GM18907 (cell line): Measurements from ENCODE around the gene DOK5.

Experiments
- ATAC-seq: cut with Tn5 transposase; IDR thresholded peaks from one replicate; pipeline ENCODE4 v1.9.1; 2021; ENCODE audit warnings: mild to moderate bottlenecking, moderate library complexity; ENCODE audit not compliant: unreplicated experiment

The DOK5 gene

GRCh38 chr20:54640800-54641199 is 165.4 kb downstream of the DOK5 start:
- ATAC-seq: no peak

GRCh38 chr20:54642864-54643667 is 167.7 kb downstream of the DOK5 start:
- ATAC-seq: no peak

GRCh38 chr20:54643761-54644160 is 168.4 kb downstream of the DOK5 start:
- ATAC-seq: no peak

DNA sequence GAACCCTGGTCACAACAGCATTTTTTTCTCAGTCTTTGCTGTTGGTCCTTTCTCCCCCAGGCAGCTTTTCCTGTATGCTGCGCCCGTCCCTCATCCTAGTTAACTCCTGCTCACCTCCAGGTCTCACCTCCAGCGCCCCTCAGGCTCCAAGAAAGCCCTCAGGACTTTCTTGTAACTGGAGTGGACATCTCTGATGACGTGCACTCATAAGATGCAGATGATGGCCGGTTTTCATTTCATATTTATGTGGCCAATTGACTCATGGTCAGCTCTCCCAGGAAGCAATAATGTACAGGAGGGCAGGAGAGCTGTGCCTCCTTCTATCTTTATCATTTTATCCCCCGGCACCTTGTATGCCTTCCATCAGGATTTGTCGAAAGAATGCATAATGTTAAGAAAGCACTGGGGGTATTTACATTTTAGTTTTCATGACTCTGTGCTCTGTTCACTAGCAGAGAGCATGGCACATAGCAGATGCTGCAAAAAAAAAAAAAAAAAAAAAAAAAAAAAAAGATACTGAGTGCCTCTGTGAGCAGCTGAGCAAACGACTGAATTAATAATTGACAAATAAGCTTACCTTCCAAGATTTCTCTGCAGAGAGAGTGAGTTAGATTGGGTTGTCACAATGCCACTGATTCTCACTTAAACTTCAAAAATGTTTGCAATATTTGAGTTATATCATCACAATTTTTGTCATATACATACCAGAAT is 170.2 kb downstream of the DOK5 start:
- ATAC-seq: no peak

DNA sequence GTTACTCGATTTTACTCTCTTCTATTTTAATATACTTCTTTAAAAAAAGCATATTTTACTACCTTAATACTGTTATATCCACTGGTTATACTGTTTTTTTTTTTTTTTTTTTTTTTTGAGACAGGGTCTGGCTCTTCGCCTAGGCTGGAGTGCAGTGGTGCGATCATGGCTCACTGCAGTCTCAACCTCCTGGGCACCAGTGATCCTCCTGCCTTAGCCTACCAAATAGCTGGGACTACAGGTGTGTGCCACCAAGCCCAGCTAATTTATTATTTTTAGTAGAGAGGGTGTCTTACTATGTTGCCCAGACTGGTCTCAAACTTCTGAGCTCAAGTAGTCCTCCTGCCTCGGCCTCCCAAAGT is 170.7 kb downstream of the DOK5 start:
- no peak for ATAC-seq

DNA sequence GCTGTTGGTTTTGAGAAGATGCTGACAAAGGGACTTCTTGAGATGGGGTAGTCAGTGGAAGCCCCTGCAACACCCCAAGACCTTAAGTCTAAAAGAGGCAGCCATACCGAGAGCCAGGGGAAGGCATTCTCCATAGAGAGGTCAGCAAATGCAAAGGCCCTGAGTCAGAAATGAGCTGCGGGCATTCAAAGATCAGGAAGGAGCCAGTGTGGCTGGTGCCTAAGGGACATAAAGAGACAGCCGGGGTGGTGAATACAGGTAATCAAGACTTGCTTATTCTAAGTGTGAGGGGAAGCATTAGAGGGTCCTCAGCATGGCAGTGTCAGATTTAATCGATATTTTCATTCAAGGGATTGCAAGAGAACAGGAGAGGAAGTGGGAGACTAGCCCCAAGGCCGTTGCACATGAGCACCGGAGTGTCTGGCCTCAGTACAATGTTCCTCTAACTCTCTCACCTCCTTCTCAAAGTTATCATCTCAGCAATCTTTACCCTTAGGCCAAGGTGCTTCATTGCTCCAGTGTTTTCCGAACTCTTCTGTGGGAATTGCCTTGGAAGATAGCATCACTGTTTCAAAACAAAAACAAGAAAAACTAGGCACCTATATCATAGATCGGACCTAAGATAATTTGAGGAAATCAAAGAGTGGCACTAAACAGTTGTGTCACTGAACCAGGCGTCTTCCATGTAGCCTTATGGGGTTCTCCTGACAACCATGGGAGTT is 173.2 kb downstream of the DOK5 start:
- ATAC-seq: no peak

DNA sequence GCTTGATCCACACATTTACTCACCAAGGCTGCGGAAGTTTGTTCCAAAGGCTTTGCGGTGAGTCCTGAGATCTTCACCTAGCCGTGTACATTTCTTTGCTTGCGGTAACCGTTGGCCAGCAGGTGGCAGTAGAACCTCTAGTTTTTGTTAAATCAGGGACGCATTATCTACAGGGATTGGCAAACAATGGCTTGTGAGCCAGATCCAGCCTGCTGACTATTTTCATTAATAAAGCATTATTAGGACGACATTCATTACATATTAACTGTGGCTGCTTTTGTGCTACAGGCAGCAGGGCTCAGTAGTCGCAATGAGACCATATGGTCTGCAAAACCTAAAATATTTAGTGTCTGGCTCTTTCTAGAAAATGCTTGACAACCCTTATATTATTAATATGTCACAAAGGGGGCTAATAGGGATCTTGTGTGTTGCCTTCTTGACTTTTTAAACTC is 174.1 kb downstream of the DOK5 start:
- ATAC-seq: peak; percentile 78

DNA sequence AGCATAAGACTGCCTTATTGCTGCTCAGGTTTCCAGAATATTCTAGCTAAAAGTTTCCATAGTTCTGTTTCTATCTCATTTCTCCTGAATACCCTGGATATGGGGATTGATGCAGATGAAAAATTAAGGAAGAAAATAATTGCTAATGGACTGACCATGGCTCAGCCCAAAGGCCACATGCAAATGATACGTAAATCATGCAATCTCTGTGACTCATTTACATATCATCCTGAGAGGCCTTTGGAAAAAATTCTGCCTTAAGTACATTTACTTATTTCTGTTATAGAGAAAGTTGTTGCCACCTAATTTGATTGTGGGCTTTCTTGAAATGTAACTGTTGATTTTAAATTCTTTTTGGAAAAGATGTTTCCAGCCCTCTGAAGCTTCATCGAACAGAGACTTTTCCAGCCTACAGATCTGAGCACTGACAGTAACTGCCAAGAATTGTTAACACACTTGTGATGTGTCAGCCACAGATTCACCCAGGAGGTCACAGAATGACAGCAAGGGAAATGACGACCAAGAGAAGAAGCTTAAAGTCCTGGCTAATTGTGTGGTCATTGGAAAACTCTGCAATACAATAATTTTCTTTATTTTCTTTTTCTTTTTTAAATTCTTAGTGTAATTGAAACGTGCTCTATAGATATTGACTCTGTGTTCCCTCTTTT is 174.8 kb downstream of the DOK5 start:
- no peak for ATAC-seq

GRCh38 chr20:54651252-54651651 is 175.9 kb downstream of the DOK5 start:
- ATAC-seq: no peak

GRCh38 chr20:54654450-54654849 is 179.1 kb downstream of the DOK5 start:
- no peak for ATAC-seq

DNA sequence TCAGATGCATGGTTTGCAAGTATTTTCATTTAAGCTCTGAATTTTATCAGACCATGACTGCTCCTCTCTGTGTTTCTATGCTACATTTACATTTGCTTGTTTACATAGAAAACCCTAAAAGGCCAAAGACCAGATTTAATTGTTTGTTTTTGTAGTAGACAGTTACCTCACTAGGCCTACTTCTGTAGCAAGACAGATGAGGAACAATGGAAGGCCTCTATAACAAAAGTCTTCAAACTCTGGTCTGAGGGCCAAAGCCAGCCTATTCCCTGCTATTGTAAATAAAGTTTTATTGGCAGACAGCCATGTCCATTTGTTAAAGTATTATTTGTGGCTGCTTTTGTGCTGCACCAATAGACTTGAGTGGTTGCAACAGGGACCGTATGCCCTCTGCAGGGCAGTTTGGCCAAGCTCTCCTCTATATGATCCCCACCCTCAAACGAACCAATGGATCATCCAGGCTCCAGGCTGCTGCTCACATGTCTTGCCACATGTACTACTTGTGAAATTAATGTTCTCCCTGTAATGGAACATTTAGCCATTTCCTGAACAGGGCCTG is 182.0 kb downstream of the DOK5 start:
- no peak for ATAC-seq

DNA sequence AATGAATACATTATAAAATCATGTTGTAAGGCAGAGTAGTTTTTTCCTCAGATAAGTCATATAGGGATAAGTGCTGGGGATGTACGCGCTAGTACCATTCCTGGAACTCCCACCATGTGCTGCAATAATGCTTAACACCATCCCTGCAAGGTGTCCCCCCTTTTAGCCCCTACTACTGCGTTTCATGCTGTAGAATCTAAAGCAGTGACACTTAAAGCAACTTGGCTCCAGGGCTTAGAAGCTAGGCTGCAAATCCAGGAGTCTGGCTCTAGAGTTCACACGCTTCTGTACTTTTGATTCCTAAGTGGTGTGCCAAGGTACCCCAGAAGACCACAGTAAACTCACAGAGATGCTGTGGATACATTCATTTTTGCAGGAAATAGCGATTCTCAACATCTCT is 183.1 kb downstream of the DOK5 start:
- ATAC-seq: no peak

DNA sequence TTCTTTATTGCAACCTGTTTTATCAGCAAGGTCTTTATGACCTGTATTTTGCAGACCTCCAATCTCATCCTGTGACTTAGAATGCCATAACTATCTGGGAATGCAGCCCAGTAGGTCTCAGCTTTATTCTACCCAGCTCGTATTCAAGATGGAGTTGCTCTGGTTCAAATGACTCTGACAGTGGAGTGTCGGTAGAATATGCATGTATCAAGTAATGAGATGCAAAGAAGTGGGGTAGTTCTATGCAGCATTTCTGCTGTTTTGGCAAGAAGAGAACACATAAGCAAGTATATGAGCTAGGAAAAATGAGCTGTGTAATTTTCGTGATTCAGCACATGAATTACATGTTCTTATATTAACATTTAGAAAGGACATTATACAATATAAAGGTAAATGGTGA is 185.9 kb downstream of the DOK5 start:
- no peak for ATAC-seq

- ATAC-seq: no peak
Observed at GRCh38 chr20:54661880-54662465, 186.6 kb downstream of the DOK5 start.

DNA sequence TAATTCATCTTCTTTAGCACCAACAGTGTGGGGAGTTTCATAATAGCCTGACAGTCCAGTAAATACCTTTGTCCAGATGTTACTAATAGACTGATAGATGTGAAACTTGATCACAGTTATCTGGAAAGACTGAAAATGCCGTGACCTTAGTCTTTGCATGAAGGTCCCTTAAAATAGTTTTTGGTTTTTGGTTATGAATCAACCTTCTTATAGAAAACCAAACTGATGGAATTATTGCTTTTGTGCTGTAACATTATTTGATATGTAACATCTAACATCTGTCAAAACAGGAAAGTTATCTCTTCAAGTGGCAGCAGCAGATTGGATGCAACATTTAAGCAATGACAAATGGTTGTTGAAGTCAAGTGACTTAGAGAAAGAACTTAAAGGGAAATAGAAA is 190.4 kb downstream of the DOK5 start:
- ATAC-seq: no peak

DNA sequence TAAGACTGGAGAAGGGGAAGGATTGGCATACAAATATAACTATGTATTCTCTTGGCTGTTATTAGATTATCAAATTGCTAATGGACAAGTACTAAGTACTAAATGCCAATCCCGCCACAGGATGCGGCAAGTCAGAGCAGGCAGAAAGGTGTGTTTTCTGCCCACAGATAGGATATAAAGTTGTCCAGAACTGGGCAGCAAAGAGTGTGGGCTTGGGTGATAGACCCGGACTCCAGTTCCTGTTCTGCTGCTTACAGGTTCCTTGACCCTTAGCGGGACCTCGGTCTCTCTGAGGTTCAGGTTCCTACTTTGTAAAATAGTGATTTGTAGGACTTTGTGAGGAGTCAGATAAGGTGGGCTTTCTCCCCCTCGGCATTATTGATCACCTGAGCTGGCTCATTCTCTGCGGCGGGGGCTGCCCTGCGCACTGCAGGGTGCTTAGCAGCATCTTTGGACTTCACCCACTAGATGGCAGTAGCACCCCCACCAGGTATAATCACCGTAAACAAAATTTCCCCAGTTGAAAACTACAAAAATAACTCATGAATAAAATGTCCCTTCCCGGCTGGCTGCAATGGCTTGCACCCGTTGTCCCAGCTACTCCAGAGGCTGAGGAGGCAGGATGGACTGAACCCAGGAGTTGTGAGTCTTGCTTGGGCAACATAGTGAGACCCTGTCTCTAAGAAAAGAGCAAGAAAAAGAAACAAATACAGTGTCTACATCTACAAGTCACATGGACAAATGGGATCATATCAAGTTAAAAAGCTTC is 193.1 kb downstream of the DOK5 start:
- peak; percentile 92 for ATAC-seq

- no peak for ATAC-seq
Observed at GRCh38 chr20:54669040-54669363, 193.6 kb downstream of the DOK5 start.

GRCh38 chr20:54678253-54678652 is 202.9 kb downstream of the DOK5 start:
- no peak for ATAC-seq

- no peak for ATAC-seq
Observed at GRCh38 chr20:54680439-54680838, 205.0 kb downstream of the DOK5 start.
